Lower leg skin (tissue), 4 donors: ENCODE measurements around the gene CCSER1. TPM values are rescaled to one million over a fixed set of nuclear protein-coding genes. Genes with fewer than 3 reads are reported as not detected.

Source experiments
- DNase-seq, 2 donors: peaks; one replicate each; pipeline ENCODE4 v3.0.0-alpha.2; 2019; ENCODE audit warnings: low spot score in 2 of 2
- H3K4me3 ChIP-seq: fragments of 200-600 bp; sonication (generic); 2 replicates; pipeline ENCODE4 v1.5.1; 2017; ENCODE audit warnings: mild to moderate bottlenecking, low read depth; ENCODE audit not compliant: poor library complexity, severe bottlenecking
- POLR2A ChIP-seq, 2 donors: fragments of 450-650 bp; IDR thresholded peaks; one replicate each; pipeline ENCODE4 v1.6.1; 2016 to 2017; ENCODE audit warnings: antibody characterized with exemption in 2 of 2, mild to moderate bottlenecking in 1 of 2, moderate library complexity in 1 of 2
- WGBS, 2 donors: methylation state at CpG; one replicate each; pipeline ENCODE4 v1.1.5; 2018; 5-methylcytosine and 5-hydroxymethylcytosine counted together
- intact Hi-C: fragments of 100-400 bp; cut with DNase I; formaldehyde crosslinking; loops from one replicate; pipeline ENCODE4 v1.15.0; 2023; ENCODE audit warnings: low total_unique reads
- total RNA-seq, 4 donors: library from RNA; depleted of rRNA; stranded (reverse); fragments of >200 nt; gene quantifications; one replicate each; pipeline ENCODE4 v1.1.0, GENCODE V29; 2016
- TF ChIP-seq, protein P1 (sequence below), 3 donors: fragments of 450-650 bp; IDR thresholded peaks; one replicate each; pipeline ENCODE4 v1.5.1; 2016; ENCODE audit warnings: antibody characterized with exemption in 3 of 3, mild to moderate bottlenecking in 3 of 3, moderate library complexity in 2 of 3

The CCSER1 gene
- total RNA-seq, 4 donors from 2014 or later, result 6.5 to 12.1 (median 9.9) TPM

DNA sequence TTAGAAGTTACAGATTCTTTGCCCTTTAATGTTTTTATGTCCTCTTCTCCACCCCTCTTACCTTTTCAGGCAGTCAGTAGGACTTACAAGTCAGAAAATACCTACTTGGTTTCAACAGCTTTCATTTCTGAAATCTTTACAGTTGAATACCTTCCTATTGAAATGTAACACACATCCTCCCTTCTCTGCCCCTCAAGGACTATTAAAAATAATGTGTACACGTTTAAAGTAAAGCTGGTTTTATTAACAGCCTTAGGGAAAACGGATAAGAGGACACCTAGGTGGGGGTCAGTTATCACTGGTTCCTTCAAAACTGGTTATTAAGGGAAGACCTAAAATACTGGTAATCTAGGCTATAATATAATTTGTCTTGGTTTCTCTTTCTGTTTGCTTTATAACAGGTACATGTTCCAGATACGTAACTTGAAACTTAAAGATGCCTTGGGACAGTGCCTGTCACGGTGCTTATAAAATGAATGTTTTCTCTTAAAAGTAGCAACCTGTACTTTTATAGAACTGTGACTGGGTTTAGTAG is 1.8 kb downstream of the CCSER1 start:
- no peak for DNase-seq
- 27 to 30% methylated on average over 4 of the region's 4 CpGs for WGBS, 2 donors
- peak overlapping the region; percentile 56 for H3K4me3 ChIP-seq
- intact Hi-C loops, result loop anchor here (1.0 kb wide), 1 partner anchor 17 kb away; no protein-coding TSS in a partner anchor
- TF ChIP-seq, protein P1, sequence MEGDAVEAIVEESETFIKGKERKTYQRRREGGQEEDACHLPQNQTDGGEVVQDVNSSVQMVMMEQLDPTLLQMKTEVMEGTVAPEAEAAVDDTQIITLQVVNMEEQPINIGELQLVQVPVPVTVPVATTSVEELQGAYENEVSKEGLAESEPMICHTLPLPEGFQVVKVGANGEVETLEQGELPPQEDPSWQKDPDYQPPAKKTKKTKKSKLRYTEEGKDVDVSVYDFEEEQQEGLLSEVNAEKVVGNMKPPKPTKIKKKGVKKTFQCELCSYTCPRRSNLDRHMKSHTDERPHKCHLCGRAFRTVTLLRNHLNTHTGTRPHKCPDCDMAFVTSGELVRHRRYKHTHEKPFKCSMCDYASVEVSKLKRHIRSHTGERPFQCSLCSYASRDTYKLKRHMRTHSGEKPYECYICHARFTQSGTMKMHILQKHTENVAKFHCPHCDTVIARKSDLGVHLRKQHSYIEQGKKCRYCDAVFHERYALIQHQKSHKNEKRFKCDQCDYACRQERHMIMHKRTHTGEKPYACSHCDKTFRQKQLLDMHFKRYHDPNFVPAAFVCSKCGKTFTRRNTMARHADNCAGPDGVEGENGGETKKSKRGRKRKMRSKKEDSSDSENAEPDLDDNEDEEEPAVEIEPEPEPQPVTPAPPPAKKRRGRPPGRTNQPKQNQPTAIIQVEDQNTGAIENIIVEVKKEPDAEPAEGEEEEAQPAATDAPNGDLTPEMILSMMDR (IDR thresholded peaks at IDR 0.05), result no peak
- TF ChIP-seq POLR2A (IDR thresholded peaks at IDR 0.05), result no peak

DNA sequence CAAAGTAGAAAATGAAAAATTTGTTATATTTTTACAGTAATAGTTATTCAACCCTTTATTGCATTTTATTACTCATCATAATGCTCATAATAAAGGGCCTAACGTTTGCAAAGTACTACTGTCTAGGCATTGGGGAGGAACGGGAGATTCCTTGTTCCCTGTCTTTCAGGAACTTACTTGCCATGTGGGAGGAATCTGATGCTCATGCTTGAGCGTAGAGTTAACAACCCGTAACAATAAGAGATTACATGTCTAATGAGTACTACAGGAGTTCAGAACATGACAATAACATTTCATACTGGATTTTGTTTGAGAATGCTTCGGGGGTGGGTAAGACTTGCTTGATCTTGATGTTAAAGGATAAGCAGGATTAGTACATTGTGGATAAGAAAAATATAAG is 2.9 kb downstream of the CCSER1 start:
- 60 to 71% methylated on average over 5 of the region's 5 CpGs for WGBS, 2 donors
- no peak for DNase-seq
- TF ChIP-seq POLR2A (IDR thresholded peaks at IDR 0.05), result no peak
- no peak overlapping the region for H3K4me3 ChIP-seq
- intact Hi-C loops, result no loop called here

DNA sequence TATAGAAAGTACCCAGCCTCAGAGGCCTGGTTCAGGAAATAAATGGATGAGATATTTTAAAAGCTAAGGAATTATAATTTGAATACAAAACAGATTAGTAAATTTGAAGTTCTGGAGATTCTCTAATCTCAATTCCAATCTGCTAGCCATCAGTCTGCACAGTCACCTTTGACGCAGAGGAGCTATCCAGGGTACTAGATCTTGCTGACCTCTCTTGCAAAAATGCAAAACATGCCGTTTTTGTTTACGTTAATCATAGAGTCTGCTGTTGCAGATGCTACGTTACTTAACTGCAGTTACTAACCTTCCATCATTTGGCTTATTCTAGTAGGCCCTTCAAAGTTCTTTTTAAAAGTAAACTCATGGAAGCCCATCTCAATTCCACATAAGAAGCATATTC is 10.4 kb downstream of the CCSER1 start:
- no peak overlapping the region for H3K4me3 ChIP-seq
- no peak for DNase-seq
- 34 to 40% methylated on average over 4 of the region's 4 CpGs for WGBS, 2 donors
- TF ChIP-seq POLR2A (IDR thresholded peaks at IDR 0.05), result no peak
- TF ChIP-seq, protein P1 (IDR thresholded peaks at IDR 0.05), result no peak
- intact Hi-C loops, result no loop called here

DNA sequence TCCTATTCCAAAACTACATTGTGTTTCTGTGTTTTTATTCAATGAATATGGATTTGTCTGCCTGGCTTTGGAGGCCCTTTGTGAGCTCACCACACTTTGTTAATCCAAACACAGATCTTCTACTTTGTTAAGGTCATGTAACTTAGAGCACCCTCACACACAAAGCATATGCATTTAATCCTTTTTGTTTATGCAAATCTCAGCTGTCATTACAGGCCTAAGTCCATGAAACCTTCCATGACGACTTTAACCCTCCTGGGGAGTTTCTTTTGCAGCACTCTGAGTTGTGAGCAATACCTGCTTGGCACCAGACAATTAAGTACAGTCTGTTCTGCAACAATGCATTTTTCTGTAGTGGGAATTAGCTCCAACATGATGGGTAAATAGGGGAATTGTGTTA is 14.9 kb downstream of the CCSER1 start:
- H3K4me3 ChIP-seq, result no peak overlapping the region
- intact Hi-C loops, result no loop called here
- TF ChIP-seq, protein P1 (IDR thresholded peaks at IDR 0.05), result no peak
- WGBS, 2 donors, result 30 to 39% methylated on average over 1 of the region's 1 CpG
- no peak for DNase-seq

DNA sequence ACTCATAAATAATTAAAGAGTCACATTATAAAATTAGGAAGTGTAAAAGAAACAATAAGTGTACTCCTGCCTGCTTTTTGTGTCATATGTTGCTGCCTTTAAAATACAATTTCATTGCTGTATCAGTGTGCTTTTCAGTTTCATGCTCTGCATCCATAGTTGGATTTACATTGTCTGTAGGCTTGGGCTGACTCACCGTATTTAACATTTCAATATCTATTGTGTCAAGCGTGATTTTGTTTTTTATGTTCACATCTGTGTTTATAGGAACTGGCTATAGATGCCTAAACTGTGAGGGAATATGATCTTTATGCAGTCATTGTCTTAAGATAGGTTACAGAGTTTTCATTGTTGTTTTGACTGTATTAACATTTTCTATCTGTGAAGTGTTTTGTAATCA is 18.1 kb downstream of the CCSER1 start:
- intact Hi-C loops, result no loop called here
- no peak for DNase-seq
- 73 to 83% methylated on average over 2 of the region's 2 CpGs for WGBS, 2 donors
- no peak overlapping the region for H3K4me3 ChIP-seq
- no peak for TF ChIP-seq POLR2A (IDR thresholded peaks at IDR 0.05)
- TF ChIP-seq, protein P1 (IDR thresholded peaks at IDR 0.05), result no peak

DNA sequence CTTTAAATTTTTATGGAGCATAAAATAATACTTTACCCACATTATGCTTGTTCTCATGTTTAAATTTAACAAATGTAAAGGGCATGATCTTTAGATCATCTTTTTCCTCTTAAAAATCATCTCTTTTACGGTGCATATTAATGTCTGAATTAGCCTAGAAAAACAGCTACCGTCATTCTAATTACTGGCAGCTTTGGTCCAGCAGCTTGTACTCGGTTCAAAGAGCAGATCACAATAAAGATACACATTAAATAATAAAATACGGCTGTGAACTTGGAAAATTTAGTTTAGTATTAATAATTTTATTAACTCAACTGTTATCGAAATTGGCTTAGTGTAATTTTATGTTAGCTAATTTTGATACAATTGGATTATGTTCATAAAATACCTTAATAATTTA is 19.1 kb downstream of the CCSER1 start:
- no peak overlapping the region for H3K4me3 ChIP-seq
- intact Hi-C loops, result no loop called here
- TF ChIP-seq, protein P1 (IDR thresholded peaks at IDR 0.05), result no peak
- TF ChIP-seq POLR2A (IDR thresholded peaks at IDR 0.05), result no peak
- DNase-seq, result no peak
- 82 to 86% methylated on average over 5 of the region's 5 CpGs for WGBS, 2 donors
